Measurements from ENCODE around the gene HOXA13.

Gene HOXA13

DNA sequence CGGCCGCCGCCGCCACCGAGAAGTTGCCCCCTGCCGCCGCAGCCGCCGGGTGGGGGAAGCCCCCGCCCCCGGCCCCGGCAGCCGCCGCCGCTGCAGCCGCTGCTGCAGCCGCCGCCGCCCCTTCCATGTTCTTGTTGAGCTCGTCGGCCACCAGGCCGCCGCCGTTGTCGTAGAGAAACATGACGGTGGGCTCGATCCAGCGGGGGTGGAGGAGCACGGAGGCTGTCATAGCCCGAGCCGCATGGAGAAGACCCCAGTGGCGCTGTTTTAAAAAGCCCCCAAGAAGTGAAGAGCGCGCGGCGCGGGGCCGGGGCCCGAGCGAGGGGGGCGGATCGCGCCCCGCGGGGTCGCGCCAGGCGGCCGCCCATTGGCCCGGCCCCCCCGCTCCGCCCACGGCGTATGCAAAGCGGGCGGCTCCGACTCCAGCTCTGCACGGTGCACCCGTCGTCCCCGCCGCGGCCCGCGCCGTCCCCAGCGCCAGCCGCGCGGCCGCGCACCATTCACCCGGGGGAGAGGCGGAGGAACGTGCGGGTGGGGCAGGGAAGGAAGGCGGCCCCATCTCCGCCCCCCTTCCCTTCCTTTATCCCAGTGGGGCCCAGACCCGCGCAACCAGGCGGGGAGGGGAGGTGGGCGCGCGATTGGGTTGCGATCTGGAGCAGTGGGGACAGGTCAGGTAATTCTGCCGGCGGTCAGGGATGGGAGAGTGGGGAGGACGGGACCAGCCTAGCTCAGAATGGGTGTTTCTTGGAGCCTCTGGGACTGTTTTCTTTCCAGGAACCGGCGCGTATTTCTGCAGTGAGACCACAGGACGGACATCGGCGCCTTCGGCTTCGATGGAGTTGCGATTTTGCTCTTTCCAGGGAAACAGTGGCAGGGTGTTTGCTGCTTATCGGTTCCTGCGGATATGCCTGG, at the start of gene HOXA13:
HOXA13 (minus strand) TSS at position 243 of the 912 bp plus-strand sequence; CDS start at position 229, 14 bp downstream.
- TF ChIP-seq, protein P1, sequence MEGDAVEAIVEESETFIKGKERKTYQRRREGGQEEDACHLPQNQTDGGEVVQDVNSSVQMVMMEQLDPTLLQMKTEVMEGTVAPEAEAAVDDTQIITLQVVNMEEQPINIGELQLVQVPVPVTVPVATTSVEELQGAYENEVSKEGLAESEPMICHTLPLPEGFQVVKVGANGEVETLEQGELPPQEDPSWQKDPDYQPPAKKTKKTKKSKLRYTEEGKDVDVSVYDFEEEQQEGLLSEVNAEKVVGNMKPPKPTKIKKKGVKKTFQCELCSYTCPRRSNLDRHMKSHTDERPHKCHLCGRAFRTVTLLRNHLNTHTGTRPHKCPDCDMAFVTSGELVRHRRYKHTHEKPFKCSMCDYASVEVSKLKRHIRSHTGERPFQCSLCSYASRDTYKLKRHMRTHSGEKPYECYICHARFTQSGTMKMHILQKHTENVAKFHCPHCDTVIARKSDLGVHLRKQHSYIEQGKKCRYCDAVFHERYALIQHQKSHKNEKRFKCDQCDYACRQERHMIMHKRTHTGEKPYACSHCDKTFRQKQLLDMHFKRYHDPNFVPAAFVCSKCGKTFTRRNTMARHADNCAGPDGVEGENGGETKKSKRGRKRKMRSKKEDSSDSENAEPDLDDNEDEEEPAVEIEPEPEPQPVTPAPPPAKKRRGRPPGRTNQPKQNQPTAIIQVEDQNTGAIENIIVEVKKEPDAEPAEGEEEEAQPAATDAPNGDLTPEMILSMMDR (IDR thresholded peaks at IDR 0.05; ENCODE audit: unreplicated experiment in 3 of 3), result no peak
- H3K27me3 Mint-ChIP-seq (ENCODE audit: low read depth), result peaks cover 98% of the 10 kb centered on the region
- H3K9me3 Mint-ChIP-seq, result no peaks in the 10 kb centered on the region
- H3K4me3 Mint-ChIP-seq, result peak within 1 kb of the TSS; percentile 82 to 89 (median 85)
- no peaks in the 10 kb centered on the region for H3K36me3 Mint-ChIP-seq (ENCODE audit: low read depth)
- peaks cover 23% of the 10 kb centered on the region for H3K4me1 Mint-ChIP-seq
- H3K27ac Mint-ChIP-seq, result no peak within 1 kb of the TSS

DNA sequence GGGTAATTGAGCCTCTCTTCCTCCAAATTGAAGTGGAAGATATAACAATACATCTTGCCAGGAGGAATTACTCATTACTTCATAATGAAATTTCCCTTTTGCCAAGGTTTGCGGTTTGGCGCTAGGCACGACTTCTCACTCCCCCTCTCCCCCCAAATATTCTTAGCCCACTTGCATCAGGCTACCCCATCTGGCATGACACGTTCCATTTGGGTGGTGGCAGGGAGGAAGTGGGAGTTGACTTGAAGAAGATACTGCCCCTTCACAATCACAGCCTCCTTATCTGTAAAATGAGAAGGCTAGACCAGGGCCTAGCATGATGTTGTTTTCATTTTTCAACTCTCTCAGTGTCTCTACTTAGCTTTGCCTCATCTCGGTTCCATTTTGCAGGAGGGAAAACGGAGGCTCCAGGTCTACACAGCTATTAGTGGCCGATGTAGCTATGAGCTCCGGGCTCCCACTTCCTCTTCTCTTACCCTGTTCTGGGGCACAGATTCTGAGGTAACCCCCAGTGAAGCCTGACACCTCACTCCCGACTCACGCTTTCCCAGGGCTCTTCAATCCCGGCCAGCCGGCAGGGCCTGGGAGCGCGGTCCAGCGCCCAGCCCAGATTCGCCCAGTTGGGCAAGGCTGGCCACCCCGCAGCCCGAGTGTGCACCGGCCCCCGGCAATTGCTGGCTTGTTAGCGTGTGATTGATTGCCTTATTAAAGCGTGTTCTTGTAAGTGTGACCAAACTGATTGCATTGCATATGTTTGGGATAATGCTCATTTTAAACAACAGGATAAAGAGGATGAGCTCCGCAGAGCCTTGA, 49.2 kb upstream of the HOXA13 start:
- Mint-ChIP-seq H3K27me3 (ENCODE audit: low read depth) (peaks cover 99% of the 10 kb centered on the region), H3K4me3 (no peak overlapping the region)
- TF ChIP-seq, protein P1 (IDR thresholded peaks at IDR 0.05; ENCODE audit: unreplicated experiment in 3 of 3), result no peak

DNA sequence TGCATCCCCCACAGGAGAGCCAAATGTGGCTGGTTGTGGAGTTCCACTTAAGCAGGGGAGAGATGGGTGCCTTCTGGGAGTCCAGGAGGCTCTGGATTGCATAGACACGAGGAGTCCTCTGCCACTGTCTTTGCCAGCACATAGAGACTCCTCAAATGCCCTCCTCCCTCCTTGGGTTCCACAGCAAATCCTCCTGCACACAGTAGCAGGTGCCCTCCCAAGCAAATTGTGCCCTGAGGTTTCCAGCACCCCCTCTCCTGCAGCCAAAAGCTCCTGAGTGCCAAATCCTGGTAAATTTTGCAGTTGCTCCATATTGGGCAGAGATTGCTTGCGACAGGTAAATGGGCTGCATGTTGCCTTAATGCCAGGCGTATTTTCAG, 48.5 kb upstream of the HOXA13 start:
- no peak overlapping the region for H3K27ac Mint-ChIP-seq
- peaks cover 32% of the 10 kb centered on the region for H3K4me1 Mint-ChIP-seq
- H3K27me3 Mint-ChIP-seq (ENCODE audit: low read depth), result peaks cover 99% of the 10 kb centered on the region
- H3K36me3 Mint-ChIP-seq (ENCODE audit: low read depth), result no peaks in the 10 kb centered on the region
- H3K9me3 Mint-ChIP-seq, result peaks cover 4% of the 10 kb centered on the region
- TF ChIP-seq, protein P1 (IDR thresholded peaks at IDR 0.05; ENCODE audit: unreplicated experiment in 3 of 3), result no peak
- no peak overlapping the region for H3K4me3 Mint-ChIP-seq

More for the DNA sequence above, 49.2 kb upstream of the HOXA13 start:
- no peaks in the 10 kb centered on the region for H3K9me3 Mint-ChIP-seq
- no peak overlapping the region for H3K27ac Mint-ChIP-seq
- peaks cover 29% of the 10 kb centered on the region for H3K4me1 Mint-ChIP-seq
- H3K36me3 Mint-ChIP-seq (ENCODE audit: low read depth), result no peaks in the 10 kb centered on the region

DNA sequence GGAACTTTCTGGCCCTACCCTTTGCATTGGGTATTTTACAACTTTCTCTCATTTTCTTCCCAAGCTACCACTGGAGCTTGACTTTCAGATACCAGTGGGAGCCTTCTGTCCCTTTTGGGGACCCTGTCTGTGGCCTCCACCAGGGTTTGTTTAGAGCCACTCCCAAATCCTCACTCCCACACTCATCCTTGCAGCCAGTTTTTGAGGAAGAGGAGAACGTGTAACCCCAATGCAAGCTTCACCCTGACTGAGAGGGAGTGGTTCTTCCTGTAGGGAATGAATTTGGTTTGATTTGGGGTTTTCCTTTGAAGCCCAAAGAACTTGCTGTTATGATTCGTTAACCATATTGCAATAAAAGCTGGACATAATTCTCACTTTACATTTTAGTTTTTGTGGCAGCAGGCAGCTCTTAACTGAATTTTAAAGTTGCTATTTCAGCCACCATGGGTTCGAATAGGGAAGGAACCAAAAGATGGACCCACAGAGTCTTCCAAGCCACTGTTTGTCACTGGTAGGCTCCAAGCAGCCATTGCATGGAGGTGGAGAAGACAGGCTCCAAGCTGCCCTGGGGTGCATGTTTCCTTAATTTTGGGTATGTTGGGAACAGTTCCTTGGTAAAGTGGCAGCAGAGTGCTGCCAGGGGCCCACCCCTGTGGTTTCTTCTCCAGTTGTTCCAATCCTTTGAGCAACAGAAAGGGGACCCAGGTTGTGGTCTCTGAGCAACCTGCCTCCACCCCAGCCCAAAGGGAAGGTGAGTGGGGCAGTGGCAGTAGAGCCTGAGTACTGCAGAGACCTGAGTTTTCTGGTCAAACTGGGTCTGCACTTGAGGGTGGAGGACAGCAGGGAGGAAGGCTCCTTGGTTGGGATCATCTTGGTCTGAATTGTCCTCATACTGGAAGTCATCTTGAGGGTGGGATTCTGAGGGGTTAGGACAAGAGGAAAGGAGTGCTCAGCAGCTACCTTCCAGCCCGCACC, 47.8 kb upstream of the HOXA13 start:
- no peaks in the 10 kb centered on the region for H3K36me3 Mint-ChIP-seq (ENCODE audit: low read depth)
- H3K4me3 Mint-ChIP-seq, result peak overlapping the region in 1 of 3 experiments; percentile 15
- no peak overlapping the region for H3K27ac Mint-ChIP-seq
- H3K9me3 Mint-ChIP-seq, result peaks cover 4% of the 10 kb centered on the region
- TF ChIP-seq, protein P1 (IDR thresholded peaks at IDR 0.05; ENCODE audit: unreplicated experiment in 3 of 3), result no peak
- H3K27me3 Mint-ChIP-seq (ENCODE audit: low read depth), result peaks cover 98% of the 10 kb centered on the region
- peaks cover 34% of the 10 kb centered on the region for H3K4me1 Mint-ChIP-seq

DNA sequence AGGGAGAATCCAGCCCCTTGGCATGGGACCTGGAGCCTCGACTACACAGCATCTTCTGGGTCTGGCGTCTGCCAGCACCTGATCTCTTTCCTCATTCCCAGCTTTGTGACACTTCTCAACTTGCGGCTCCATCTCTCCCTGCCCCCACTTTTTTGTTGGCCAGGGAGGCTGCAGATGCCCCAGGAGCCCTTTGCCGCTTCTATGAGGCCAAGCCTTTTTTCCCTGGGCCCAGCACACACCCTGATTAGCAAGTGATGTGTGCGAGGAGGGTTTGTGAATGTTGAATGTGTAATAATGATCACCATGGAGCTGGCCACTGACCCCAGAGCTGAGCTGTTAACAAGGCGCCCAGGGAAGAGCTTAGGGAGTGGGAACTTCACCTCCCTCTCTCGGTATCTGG, 47.1 kb upstream of the HOXA13 start:
- Mint-ChIP-seq H3K4me1 (peaks cover 35% of the 10 kb centered on the region), H3K27ac (no peak overlapping the region), H3K4me3 (peak overlapping the region in 2 of 3 experiments; percentile 6 to 21), H3K27me3 (ENCODE audit: low read depth) (peaks cover 98% of the 10 kb centered on the region), H3K36me3 (ENCODE audit: low read depth) (no peaks in the 10 kb centered on the region), H3K9me3 (peaks cover 7% of the 10 kb centered on the region)
- TF ChIP-seq, protein P1 (IDR thresholded peaks at IDR 0.05; ENCODE audit: unreplicated experiment in 3 of 3), result no peak

All from nephron (organoid).